ENCODE measurements around the gene MYO18A.

Gene MYO18A

GRCh38 chr17:29135464-29135863, 44.7 kb downstream of the MYO18A start:
- Histone ChIP-seq H3K4me1 (peaks cover 80% of the 10 kb centered on the region), H4K20me1 (peaks cover 85% of the 10 kb centered on the region), H3K27ac (peak overlapping the region; percentile 97; the same call in 1 of the 2 replicates), H3K27me3 (no peaks in the 10 kb centered on the region), H3K9me3 (no peaks in the 10 kb centered on the region), H3K4me2 (peak overlapping the region; percentile 96), H3K4me3 (peak overlapping the region; percentile 39), H3K9ac (peak overlapping the region; percentile 45; the same call in 1 of the 2 replicates), H3K36me3 (peaks cover 71% of the 10 kb centered on the region)
- no peak for TF ChIP-seq Cebpa-rat (IDR thresholded peaks at IDR 0.05)

- peak overlapping the region; percentile 97 for H3K27ac ChIP-seq
- H4K20me1 ChIP-seq = peaks cover 100% of the 10 kb centered on the region
- no peaks in the 10 kb centered on the region for H3K9me3 ChIP-seq
- no peak for TF ChIP-seq Cebpa-rat (IDR thresholded peaks at IDR 0.05)
- H3K4me3 ChIP-seq = no peak overlapping the region
- H3K4me2 ChIP-seq = peak overlapping the region; percentile 96
- H3K36me3 ChIP-seq = peaks cover 93% of the 10 kb centered on the region
- peaks cover 100% of the 10 kb centered on the region for H3K4me1 ChIP-seq
- peak overlapping the region; percentile 71 for H3K9ac ChIP-seq
- H3K27me3 ChIP-seq = no peaks in the 10 kb centered on the region
Observed at GRCh38 chr17:29133121-29133713, 47.0 kb downstream of the MYO18A start.

GRCh38 chr17:29131814-29132682, 48.1 kb downstream of the MYO18A start:
- Histone ChIP-seq H3K27ac (peak overlapping the region; percentile 97), H3K27me3 (no peaks in the 10 kb centered on the region), H3K4me3 (no peak overlapping the region), H3K4me1 (peaks cover 100% of the 10 kb centered on the region), H3K36me3 (peaks cover 98% of the 10 kb centered on the region), H3K9ac (peak overlapping the region; percentile 71), H3K4me2 (peak overlapping the region; percentile 96), H3K9me3 (no peaks in the 10 kb centered on the region), H4K20me1 (peaks cover 100% of the 10 kb centered on the region)
- no peak for TF ChIP-seq Cebpa-rat (IDR thresholded peaks at IDR 0.05)

GRCh38 chr17:29129731-29130130, 50.5 kb downstream of the MYO18A start:
- peak overlapping the region; percentile 73 for H3K27ac ChIP-seq
- H3K36me3 ChIP-seq = peaks cover 98% of the 10 kb centered on the region
- no peak for TF ChIP-seq Cebpa-rat (IDR thresholded peaks at IDR 0.05)
- H3K4me1 ChIP-seq = peaks cover 99% of the 10 kb centered on the region
- H3K9me3 ChIP-seq = no peaks in the 10 kb centered on the region
- H3K4me2 ChIP-seq = peak overlapping the region; percentile 96
- 0 out of 2 replicates have a peak overlapping the region, but pooled peaks have one; percentile 16 for H3K4me3 ChIP-seq
- no peaks in the 10 kb centered on the region for H3K27me3 ChIP-seq
- H3K9ac ChIP-seq = peak overlapping the region; percentile 68
- peaks cover 100% of the 10 kb centered on the region for H4K20me1 ChIP-seq

- TF ChIP-seq Cebpa-rat (IDR thresholded peaks at IDR 0.05) = no peak
- no peaks in the 10 kb centered on the region for H3K27me3 ChIP-seq
- peak overlapping the region; percentile 73 for H3K27ac ChIP-seq
- no peaks in the 10 kb centered on the region for H3K9me3 ChIP-seq
- H3K4me3 ChIP-seq = no peak overlapping the region
- peak overlapping the region; percentile 96 for H3K4me2 ChIP-seq
- peaks cover 97% of the 10 kb centered on the region for H3K36me3 ChIP-seq
- peak overlapping the region; percentile 68 for H3K9ac ChIP-seq
- peaks cover 99% of the 10 kb centered on the region for H3K4me1 ChIP-seq
- H4K20me1 ChIP-seq = peaks cover 100% of the 10 kb centered on the region
Observed at GRCh38 chr17:29127840-29128239, 52.4 kb downstream of the MYO18A start.

GRCh38 chr17:29126268-29126930, 53.8 kb downstream of the MYO18A start:
- Histone ChIP-seq H4K20me1 (peaks cover 100% of the 10 kb centered on the region), H3K9me3 (no peaks in the 10 kb centered on the region), H3K4me1 (peaks cover 99% of the 10 kb centered on the region), H3K27me3 (no peaks in the 10 kb centered on the region), H3K4me3 (no peak overlapping the region), H3K9ac (peak overlapping the region; percentile 68), H3K36me3 (peaks cover 97% of the 10 kb centered on the region), H3K4me2 (peak overlapping the region; percentile 96), H3K27ac (peak overlapping the region; percentile 73)
- TF ChIP-seq Cebpa-rat (IDR thresholded peaks at IDR 0.05) = no peak

- Histone ChIP-seq H3K4me1 (peaks cover 99% of the 10 kb centered on the region), H3K9ac (peak overlapping the region; percentile 61), H3K27ac (peak overlapping the region; percentile 58), H3K4me2 (peak overlapping the region; percentile 96), H3K9me3 (no peaks in the 10 kb centered on the region), H3K36me3 (peaks cover 97% of the 10 kb centered on the region), H3K4me3 (no peak overlapping the region), H3K27me3 (no peaks in the 10 kb centered on the region), H4K20me1 (peaks cover 100% of the 10 kb centered on the region)
- no peak for TF ChIP-seq Cebpa-rat (IDR thresholded peaks at IDR 0.05)
Observed at GRCh38 chr17:29125651-29126050, 54.5 kb downstream of the MYO18A start.

GRCh38 chr17:29124925-29125273, 55.3 kb downstream of the MYO18A start:
- Histone ChIP-seq H3K4me1 (peaks cover 99% of the 10 kb centered on the region), H4K20me1 (peaks cover 100% of the 10 kb centered on the region), H3K36me3 (peaks cover 97% of the 10 kb centered on the region), H3K27me3 (no peaks in the 10 kb centered on the region), H3K9me3 (no peaks in the 10 kb centered on the region), H3K4me2 (peak overlapping the region; percentile 96), H3K4me3 (no peak overlapping the region), H3K27ac (peak overlapping the region; percentile 58), H3K9ac (peak overlapping the region; percentile 61)
- TF ChIP-seq Cebpa-rat (IDR thresholded peaks at IDR 0.05) = no peak

GRCh38 chr17:29124135-29124924, 55.9 kb downstream of the MYO18A start:
- Histone ChIP-seq H3K9ac (peak overlapping the region; percentile 61), H3K36me3 (peaks cover 97% of the 10 kb centered on the region), H3K4me3 (no peak overlapping the region), H3K4me1 (peaks cover 99% of the 10 kb centered on the region), H4K20me1 (peaks cover 100% of the 10 kb centered on the region), H3K27ac (peak overlapping the region; percentile 58), H3K27me3 (no peaks in the 10 kb centered on the region), H3K9me3 (no peaks in the 10 kb centered on the region), H3K4me2 (peak overlapping the region; percentile 96)
- TF ChIP-seq Cebpa-rat (IDR thresholded peaks at IDR 0.05) = no peak
